KBM-7 (cell line): ENCODE data around the gene ELOVL6.
"Not testable (repeated sequence)": the region's sequence is repeated elsewhere in the genome, so short reads cannot be mapped to it uniquely, and the experiment has no call there.

Source experiments
- DNase-seq: peaks from one replicate; pipeline ENCODE4 v3.0.0-alpha.2; 2015
- in situ Hi-C: fragments of 300-500 bp; cut with MboI; formaldehyde crosslinking; loops from 2 replicates; pipeline ENCODE4 v1.14.3; 2020; ENCODE audit warnings: low sequenced_read_pairs, low pct_unique_long_range_greater_than_20kb, mixed read lengths

The ELOVL6 gene

DNA sequence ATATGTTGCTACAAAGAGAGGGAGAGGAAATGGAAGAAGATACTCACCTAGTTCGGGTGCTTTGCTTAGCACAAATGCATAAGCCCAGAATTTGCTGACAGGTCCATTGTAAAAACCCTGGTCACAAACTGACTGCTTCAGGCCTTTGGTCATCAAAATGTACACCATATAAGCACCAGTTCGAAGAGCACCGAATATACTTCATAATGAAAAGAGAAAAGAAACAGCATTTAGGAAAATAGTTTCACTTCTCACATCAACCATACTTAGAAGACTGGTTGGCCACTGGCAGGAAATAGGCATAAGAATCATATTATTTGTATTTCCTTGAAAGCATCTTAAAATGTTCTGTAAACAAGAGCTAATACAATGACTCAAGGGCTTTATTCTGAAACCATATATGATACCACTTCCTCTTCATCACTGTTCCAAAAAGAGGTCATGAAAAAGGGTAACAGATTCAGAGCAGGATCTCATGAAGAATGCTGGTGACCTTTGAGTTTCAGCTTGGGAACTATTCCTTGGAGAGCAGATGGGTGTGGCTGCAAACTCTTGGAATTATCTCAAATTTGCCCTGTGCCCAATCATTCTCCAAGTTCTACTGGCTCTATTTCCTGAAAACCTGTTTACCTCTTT is 138.7 kb downstream of the ELOVL6 start:
- in situ Hi-C loops = loop anchor here (25.0 kb wide), 1 partner anchor 153 kb away; no protein-coding TSS in a partner anchor
- DNase-seq = no peak

DNA sequence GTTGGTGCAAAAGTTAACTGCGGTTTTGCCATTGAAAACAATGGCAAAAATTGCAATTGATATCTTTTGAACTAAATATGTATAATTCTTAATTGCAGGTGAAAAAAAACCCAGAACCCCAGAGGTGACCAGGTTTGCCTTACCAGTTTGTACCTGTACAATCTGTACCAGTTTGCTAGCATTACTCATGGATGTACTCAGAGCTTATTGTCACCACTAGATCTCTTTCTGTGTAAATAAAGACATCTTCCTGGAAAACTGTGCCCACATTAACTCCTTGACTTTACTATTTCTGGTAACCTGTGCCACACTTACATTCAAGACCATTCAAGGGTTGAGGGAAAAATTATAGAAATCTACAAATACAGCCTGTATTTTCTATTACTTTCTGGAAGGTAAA is 139.7 kb downstream of the ELOVL6 start:
- in situ Hi-C loops = loop anchor here (25.0 kb wide), 1 partner anchor 154 kb away; no protein-coding TSS in a partner anchor
- no peak for DNase-seq

DNA sequence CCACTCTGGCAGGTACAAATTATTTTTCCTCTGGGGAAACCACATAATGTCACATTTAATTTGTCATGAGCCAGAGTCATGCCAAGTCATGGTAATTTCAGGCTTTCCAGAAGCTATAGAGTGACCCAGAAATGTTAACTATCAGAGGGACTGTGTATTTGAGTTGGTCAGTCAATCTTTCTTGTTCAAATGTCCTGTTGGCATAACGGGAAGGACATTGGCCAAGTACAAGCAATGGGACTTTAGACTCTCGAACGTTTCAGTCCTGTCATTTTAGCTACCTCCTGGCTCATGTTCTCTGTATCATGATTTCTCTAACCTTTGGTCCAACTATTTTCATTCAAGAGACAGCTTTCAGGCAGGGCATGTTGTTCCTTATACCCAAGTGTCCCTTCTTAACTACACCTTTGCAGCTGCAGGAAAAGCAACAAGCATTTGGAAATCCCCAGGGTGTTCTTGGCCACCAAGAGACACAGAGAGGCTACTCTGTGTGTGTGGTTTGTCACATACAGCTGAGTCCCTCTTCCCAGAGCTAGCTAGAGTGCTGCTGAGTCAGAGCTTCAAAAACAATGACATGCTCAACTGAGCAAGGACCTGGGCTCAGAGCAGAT is 143.2 kb downstream of the ELOVL6 start:
- no peak for DNase-seq
- in situ Hi-C loops = loop anchor here (25.0 kb wide), 1 partner anchor 157 kb away; no protein-coding TSS in a partner anchor

DNA sequence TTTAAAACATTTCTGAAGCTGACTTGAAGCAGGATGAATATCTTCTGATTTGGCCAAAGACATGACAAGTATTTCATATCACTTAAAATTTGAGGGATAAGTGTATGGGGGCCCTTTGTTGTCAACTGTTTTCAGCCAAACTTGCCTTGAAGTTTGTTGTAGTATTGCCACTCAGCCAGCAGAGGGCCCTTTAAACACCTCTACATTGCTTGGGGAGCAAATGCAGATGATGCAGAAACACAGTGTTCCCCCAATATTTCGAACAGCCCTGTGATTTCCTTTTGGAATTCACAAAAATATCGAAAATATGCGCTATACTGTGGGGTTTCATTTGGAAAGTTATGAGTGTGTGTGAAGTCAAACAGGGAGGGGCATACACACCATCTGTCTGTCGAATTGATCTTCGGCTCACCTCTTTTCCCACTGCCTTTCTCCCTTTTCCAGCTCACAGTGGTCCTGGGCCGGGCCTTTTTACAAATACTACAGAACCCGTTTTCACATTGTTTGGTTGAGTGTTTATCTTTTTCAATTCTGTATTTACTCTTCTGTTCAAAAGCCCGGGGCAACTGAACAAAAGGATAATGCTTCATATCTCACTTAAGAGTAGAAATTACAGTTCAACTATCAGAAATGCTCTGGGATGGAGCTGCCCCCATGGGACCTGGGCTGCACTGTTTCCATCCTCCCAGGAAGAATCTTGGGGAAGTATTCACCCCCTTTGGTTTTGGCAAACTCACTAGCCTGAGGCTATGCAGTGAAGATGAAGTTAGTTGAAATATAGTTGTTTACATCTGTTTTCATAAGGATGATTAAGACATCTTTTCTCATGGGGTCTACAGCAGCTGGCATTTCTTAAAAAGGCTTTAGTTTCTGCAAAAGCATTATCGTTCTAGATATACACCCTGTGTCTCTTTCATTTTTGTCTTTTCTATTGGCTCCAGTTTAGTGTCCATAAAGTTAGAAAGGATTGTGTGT is 148.2 kb downstream of the ELOVL6 start:
- DNase-seq = peak; percentile 49
- in situ Hi-C loops = loop anchor here (25.0 kb wide), 1 partner anchor 162 kb away; no protein-coding TSS in a partner anchor

DNA sequence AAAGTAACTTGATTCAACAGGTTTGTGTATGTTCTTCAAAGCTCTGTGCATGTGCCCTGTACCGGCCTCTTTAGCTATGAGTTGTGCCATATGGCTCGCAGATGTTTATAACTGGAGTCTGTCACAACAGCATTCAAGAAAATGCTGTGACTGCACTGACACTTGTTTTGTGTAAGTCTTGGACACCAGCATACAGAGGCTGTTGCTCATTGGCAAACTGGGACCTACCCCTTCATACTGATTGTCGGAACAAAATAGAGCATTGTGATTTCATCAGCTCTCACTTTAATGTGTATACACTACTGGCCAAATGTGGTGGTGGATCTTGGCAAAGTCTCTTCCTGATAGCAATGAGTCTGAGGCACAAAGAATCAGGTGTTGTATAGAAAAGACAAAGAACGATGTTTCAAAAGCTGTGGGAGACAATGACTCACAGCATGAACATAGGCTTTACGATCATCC is 151.8 kb downstream of the ELOVL6 start:
- DNase-seq = no peak
- in situ Hi-C loops = no loop called here

DNA sequence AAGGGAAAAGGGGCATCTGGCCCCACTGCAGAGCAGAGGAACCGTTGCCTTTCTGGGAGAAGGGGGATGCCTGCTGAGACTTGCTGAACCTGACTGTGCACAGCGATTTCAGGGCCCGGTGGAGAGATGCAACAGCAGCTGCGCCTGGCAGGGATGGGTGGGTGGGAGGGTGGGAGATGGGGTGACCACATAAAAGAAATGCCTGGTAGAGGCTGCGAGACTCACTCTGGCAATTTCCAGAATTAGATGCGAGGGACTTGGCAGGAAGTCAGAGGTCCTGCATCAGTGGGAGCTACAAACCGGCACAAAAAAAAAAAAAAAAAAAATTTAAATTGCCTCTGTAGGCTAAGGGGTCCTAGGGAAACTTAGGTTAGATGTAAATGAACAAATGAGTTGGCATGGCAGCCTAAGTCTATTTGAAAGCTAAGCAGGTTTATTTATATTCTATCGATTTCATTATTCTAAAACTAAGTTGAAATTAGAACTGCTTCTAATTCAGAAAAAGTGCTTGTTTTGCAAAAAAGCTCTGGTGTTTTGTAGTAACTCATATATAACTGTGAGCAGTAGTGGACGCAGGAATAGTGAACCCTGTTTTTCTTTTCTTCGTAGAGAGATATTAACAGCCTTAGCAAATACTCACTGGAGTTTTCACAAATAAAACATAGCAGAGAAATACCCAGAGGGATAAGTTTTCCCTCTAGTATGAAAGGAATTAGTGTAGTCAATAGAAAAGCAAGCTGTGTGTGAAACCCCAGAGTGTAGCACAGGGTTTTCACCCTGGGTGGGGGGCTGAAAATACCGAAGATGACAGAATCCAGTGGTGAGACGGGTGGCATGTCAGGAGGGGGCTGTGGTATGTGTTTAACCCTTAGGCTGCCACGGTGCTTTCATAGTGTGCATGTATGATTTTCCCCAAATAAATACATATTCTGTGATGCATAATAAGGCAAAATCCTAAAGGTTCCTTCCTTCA is 155.6 kb downstream of the ELOVL6 start:
- in situ Hi-C loops = no loop called here

DNA sequence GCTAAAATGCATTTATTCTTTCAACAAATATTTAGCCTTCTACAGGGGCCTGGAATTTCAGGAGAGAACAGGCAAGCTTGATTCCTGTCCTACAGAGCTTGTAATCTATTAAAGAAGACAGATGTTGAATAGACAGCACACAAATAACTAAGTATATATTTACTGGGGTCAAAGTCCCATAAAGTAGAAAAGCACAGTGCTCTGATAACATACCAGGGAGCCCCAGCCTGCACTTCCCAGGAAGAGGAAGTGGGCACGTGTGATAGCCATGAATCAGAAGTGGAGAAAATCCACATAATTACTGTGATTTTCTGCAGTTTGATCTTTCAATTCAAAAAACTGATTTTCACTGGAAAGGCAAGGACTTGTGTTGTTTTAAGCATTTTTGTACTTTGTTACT is 156.7 kb downstream of the ELOVL6 start:
- DNase-seq = no peak
- in situ Hi-C loops = no loop called here

More for the DNA sequence above, 155.6 kb downstream of the ELOVL6 start:
- no peak for DNase-seq

DNA sequence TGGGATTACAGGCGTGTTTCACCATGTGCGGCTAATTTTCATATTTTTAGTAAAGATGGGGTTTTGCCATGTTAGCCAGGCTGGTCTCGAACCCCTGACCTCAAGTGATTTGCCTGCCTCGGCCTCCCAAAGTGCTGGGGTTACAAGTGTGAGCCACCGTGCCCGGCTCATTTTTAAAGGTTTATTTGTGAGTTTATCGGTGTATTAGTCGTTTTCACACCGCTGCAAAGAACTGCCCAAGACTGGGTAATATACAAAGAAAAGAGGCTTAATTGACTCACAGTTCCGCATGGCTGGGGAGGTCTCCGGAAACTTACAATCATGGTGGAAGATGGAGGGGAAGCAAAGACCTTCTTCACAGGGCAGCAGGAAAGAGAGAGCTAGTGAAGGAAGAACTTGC is 159.3 kb downstream of the ELOVL6 start:
- DNase-seq, in situ Hi-C loops: not testable (repeated sequence)

DNA sequence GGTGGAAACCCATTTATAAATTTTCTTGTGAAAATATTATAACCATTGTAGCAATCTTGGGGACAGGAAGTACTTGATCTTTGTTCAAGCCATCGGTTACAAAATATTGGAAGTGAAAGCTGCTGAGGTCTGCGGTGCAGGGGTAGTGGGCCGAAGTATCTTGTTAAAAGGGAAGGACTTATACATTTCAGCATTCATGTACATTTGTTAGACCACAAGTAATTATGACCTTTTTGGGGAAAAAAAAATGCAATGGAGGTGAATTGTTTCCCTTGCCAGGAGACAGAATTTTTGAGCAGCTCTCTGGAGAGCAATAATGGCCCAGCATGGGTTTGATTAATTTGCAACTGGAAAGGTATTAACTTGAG is 164.4 kb downstream of the ELOVL6 start:
- in situ Hi-C loops = no loop called here
- peak; percentile 61 for DNase-seq

DNA sequence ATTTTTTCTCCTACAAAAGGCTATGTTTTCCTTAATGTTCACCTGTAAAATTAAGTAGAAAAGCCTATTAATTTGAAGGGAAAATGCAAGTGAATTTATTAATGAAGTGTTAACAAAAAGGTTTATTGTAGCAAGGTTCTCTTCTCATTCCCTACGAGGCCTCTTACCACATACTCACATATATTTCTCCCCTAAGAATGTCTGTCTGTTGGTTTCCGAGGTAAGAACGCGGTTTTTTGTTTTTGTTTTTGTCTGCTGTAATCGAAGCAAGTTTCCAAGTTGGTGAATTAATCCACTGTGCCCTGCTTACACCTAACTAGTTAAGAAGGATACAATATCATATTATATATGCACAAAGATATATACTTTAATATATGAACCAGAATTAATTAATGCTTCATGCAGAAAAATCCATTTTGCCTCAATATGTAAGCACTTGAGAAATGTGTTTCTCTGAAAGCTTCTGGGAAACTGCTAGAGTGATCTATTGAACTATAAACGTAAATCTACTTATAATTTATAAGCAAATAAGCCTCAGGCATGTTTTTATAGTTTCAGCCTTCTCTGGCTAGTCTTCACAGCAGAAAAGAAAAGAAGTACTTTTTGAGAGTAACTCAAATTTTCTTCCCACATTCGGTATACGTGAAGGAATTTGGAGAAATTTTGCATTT is 164.9 kb downstream of the ELOVL6 start:
- in situ Hi-C loops = no loop called here
- no peak for DNase-seq

DNA sequence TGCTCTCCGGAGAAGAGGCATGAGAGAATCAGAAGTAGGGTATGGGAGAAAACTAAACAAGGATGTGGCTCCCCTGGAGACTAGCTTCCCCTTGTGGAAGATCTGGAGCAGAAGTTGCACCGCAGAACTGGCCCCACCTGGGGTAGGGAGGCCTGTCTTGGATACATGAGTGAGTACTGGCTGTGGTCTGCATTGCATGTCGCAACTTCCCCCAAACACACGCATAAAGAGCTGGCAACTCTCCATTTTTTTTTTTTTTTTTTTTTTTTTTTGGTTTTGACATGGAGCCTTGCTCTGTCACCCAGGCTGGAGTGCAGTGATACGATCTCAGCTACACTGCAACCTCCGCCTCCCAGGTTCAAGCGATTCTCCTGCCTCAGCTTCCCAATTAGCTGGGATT is 165.8 kb downstream of the ELOVL6 start:
- DNase-seq = peak; percentile 88
- in situ Hi-C loops = no loop called here

DNA sequence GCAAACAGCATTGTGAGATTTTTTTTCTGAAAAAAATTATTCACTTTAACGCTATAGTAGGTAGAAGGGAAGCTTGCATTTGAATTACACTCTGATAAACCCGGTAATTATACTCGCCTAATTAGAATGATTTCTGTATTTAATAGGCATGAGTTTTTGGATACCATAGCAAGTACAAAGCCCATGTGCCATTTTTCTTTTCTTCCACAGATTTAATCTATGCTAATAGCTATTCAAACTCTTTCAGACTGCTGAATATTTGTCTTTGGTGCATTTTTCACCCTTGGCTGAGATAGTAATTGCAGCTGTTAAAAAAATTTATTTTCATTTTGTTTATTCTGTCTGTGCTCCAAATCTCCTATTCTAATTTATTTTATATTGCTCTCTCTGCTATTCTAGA is 172.7 kb downstream of the ELOVL6 start:
- in situ Hi-C loops = no loop called here

DNA sequence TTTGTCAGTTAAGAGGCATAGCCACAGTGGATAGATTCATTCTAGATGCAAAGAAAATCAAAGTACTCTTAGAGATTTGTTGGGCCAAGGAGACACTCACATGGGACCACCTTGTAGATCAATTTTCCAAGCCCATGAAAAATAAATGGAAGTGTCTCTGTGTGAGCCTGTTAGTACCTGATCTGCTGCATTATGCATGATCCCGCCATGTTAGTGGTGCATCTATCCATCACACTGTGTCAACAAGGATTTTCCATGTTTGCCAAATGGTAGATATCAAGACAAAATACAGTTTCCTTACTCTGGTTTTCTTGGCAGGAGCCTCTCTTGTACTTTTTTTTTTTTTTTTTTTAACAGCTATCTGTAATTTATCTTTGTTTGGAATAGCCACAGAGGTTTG is 173.4 kb downstream of the ELOVL6 start:
- in situ Hi-C loops = no loop called here
- no peak for DNase-seq

More for the DNA sequence above, 172.7 kb downstream of the ELOVL6 start:
- no peak for DNase-seq

DNA sequence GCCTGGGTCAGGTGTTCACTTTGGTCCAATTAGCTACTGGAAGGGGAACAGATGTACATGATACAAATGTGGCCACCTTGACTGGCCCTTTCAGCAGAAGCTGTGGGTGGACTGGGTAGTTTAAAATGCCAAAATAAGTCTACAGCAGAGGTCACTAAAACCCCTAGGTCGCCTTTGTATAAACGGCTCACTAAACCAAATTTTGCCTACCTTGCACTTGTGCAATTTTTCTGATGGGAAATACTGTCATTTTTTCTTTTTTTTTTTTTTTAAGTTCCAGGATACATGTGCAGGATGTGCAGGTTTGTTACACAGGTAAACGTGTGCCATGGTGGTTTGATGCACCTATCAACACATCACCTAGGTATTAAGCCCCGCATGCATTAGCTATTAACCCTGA is 176.0 kb downstream of the ELOVL6 start:
- in situ Hi-C loops = no loop called here
- no peak for DNase-seq

DNA sequence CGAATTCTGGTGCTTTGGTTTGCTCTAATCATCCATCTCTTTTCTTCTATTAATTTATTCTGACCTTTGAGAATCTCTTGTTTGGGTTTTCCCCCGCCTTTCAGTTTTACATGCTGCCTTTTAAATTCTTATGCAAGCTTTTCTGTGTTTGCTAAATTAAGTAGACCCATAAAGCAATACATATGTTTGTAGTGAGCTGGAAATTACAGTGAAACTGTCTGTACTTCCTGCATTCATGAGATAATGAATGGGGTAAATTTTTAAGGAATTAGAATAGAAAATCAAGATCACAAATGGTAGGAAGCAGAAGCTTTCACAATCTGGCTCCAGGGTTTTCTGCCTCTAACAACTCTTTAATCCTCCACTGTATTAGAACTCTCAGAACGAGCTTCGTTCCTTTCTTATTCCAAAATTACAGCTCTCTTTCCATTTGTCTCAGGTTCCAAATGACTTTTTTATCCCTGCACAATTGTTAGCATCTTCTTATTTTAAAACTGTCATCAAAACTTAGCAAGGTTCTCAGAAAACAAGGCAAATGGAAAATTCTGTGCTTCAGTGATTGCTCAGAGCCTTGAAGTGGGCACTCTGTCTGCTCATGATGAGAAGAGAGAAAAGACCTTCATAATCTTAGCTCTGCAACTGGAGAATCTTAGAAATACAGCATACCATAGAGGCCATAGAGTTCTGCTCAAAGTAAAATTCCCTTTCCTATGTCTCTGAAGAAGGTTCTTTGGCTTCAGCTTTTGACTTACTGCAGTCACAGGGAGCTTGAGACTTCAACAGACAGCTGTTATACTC is 177.6 kb downstream of the ELOVL6 start:
- no peak for DNase-seq
- in situ Hi-C loops = no loop called here

DNA sequence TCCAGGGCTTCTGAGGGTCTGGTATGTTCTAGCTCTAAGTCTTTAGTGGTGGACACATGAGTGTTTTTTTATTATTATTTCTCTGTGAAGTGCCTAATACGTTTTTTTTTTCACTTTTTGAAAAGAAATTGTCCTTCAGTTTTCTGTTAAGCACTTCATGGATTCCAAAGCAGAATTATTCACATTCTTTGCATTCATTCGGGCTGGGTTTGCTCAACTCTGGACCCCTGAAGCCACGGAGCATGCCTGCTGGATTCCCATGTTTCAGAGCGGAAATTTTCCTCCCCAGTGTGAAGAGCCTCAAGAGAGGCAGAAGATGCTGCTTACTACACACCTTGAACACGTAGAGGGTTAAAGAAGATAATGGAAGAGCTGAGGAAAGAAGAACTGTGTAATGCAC is 178.3 kb downstream of the ELOVL6 start:
- no peak for DNase-seq
- in situ Hi-C loops = no loop called here

DNA sequence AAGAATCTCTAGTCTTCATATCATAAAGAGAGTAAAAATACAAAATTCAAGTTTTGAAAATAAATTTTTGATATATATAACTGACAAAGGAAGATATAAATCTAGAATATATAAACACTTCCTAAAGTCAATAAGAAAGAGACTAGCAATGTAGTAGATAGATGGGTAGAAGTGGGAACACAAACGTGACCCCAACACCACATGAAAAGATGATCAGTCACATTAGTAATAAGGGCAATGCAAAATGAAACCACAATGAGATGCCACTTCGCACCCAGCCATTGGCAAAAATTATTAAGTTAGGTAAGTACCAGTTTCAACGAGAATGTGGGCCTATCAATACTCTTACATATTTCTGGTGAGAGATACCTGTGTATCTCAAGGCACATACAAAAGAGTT is 179.3 kb downstream of the ELOVL6 start:
- no peak for DNase-seq
- in situ Hi-C loops = no loop called here
